ENCODE results near the gene NKD1.

The NKD1 gene

GRCh38 chr16:50645563-50646220, 97.5 kb downstream of the NKD1 start:
- no peak for TF ChIP-seq CTCF (IDR thresholded peaks at IDR 0.05; ENCODE audit: low read depth, low read length)
- in situ Hi-C loops (cut with HindIII; ENCODE audit: low sequenced_read_pairs): no loop called here
- no peak overlapping the region for H3K4me3 ChIP-seq (ENCODE audit: low read depth, low read length)
- DNase-seq (ENCODE audit: low read depth, low spot score): no peak

DNA sequence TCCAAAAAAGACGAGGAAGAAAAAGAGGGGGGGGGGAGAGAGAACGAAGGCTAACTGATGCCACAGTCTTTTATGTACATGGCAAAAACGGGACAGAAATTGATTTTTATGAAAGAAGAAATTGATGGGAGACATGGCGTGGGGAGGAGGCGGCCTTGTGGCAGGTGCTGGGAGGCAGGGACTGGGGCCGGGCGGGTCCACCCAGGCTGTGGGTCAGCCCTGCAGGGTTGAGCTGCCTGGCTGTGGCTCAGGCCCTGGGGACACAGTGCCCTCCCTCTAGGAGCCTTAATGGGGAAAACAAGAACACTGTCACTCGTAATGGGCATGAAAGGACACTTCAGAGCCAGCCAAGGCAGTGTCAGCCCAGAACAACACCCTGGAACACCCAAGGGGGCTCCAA, 98.1 kb downstream of the NKD1 start:
- no peak overlapping the region for H3K4me3 ChIP-seq (ENCODE audit: low read depth, low read length)
- TF ChIP-seq CTCF (IDR thresholded peaks at IDR 0.05; ENCODE audit: low read depth, low read length): no peak
- no peak for DNase-seq (ENCODE audit: low read depth, low spot score)
- in situ Hi-C loops (cut with HindIII; ENCODE audit: low sequenced_read_pairs): no loop called here

- in situ Hi-C loops (cut with HindIII; ENCODE audit: low sequenced_read_pairs): no loop called here
- DNase-seq (ENCODE audit: low read depth, low spot score): no peak
- H3K4me3 ChIP-seq (ENCODE audit: low read depth, low read length): no peak overlapping the region
- TF ChIP-seq CTCF (IDR thresholded peaks at IDR 0.05; ENCODE audit: low read depth, low read length): no peak
Measured at GRCh38 chr16:50651835-50652438, 103.7 kb downstream of the NKD1 start.

GRCh38 chr16:50652836-50653425, 104.7 kb downstream of the NKD1 start:
- no peak overlapping the region for H3K4me3 ChIP-seq (ENCODE audit: low read depth, low read length)
- no peak for TF ChIP-seq CTCF (IDR thresholded peaks at IDR 0.05; ENCODE audit: low read depth, low read length)
- no peak for DNase-seq (ENCODE audit: low read depth, low spot score)
- in situ Hi-C loops (cut with HindIII; ENCODE audit: low sequenced_read_pairs): no loop called here

GRCh38 chr16:50653633-50654519, 105.7 kb downstream of the NKD1 start:
- DNase-seq (ENCODE audit: low read depth, low spot score): no peak
- in situ Hi-C loops (cut with HindIII; ENCODE audit: low sequenced_read_pairs): no loop called here
- no peak overlapping the region for H3K4me3 ChIP-seq (ENCODE audit: low read depth, low read length)
- no peak for TF ChIP-seq CTCF (IDR thresholded peaks at IDR 0.05; ENCODE audit: low read depth, low read length)

DNA sequence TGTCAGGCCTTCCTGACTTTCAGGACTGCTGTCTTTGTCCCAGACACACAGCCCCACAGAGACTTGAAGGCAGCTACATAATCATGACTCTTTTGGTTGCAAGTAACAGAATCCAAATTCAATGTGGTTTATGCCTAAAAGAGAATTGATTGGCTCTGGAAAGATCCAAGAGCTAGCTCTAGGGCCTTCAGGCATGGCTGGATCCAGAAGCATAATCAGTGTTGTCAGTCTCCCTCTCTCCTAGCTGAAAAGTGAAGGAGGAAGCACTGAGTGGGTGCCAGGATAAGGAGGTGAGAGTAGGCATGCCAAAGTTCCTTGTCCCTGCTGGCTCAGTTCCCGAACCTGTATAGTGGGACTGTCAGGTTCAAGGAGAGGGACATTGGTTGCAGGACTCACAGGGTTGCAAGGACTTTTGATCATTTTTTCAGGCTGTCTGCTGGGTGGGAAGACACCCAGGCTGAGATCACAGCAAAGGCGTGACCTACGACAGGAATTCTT, 107.4 kb downstream of the NKD1 start:
- H3K4me3 ChIP-seq (ENCODE audit: low read depth, low read length): no peak overlapping the region
- no peak for TF ChIP-seq CTCF (IDR thresholded peaks at IDR 0.05; ENCODE audit: low read depth, low read length)
- in situ Hi-C loops (cut with HindIII; ENCODE audit: low sequenced_read_pairs): no loop called here
- DNase-seq (ENCODE audit: low read depth, low spot score): no peak

Measured in astrocyte of the spinal cord (primary cell).